ENCODE results near the gene RBKS. TPM values are rescaled to one million over a fixed set of nuclear protein-coding genes. Genes with fewer than 3 reads are reported as not detected.

Gene RBKS
- total and polyA plus RNA-seq, 2 of the 13 experiments (the other 11 are each of a cell fraction or from before 2014, with no cell fraction given) = 7.7 to 8.3 TPM

- TF ChIP-seq ZNF672 (CRISPR knock-in tag; IDR thresholded peaks at IDR 0.05) (no peak), ZNF484 (CRISPR knock-in tag; IDR thresholded peaks at IDR 0.05; ENCODE audit: borderline replicate concordance, low read depth) (0 out of 2 replicates have a peak, but pooled peaks have one; percentile 75), BRD4 (CRISPR knock-in tag; IDR thresholded peaks at IDR 0.05) (no peak), ZNF768 (CRISPR knock-in tag; IDR thresholded peaks at IDR 0.05) (no peak), SNAI1 (CRISPR knock-in tag; IDR thresholded peaks at IDR 0.05; ENCODE audit: borderline replicate concordance) (peak; percentile 66; the same call in 1 of the 2 replicates), ZKSCAN8 (CRISPR knock-in tag; IDR thresholded peaks at IDR 0.05; ENCODE audit: borderline replicate concordance) (no peak), DNMT3B (CRISPR knock-in tag; conservative IDR thresholded peaks at IDR 0.05) (no peak; the same call in 1 of the 2 replicates), ZNF274 (CRISPR knock-in tag; IDR thresholded peaks at IDR 0.05) (no peak), ZNF33B (CRISPR knock-in tag; IDR thresholded peaks at IDR 0.05) (no peak), ZNF337 (CRISPR knock-in tag; IDR thresholded peaks at IDR 0.05; ENCODE audit: borderline replicate concordance, low read depth) (no peak), ZNF460 (CRISPR knock-in tag; IDR thresholded peaks at IDR 0.05; ENCODE audit: borderline replicate concordance) (no peak), NCOA2 (CRISPR knock-in tag; IDR thresholded peaks at IDR 0.05) (no peak), XRCC5 (optimal IDR thresholded peaks at IDR 0.05; ENCODE audit: low read length) (no peak), NR2F6 (IDR thresholded peaks at IDR 0.05) (no peak), NR2F6 (CRISPR knock-in tag; IDR thresholded peaks at IDR 0.05) (no peak), SMARCE1 (IDR thresholded peaks at IDR 0.05; ENCODE audit: borderline replicate concordance) (no peak), SMAD3 (CRISPR knock-in tag; IDR thresholded peaks at IDR 0.05) (no peak), BRCA1 (CRISPR knock-in tag; IDR thresholded peaks at IDR 0.05) (no peak), ZNF704 (CRISPR knock-in tag; IDR thresholded peaks at IDR 0.05; ENCODE audit: borderline replicate concordance) (no peak), ZNF562 (CRISPR knock-in tag; IDR thresholded peaks at IDR 0.05; ENCODE audit: borderline replicate concordance) (no peak)
- TF ChIP-seq, protein P1, sequence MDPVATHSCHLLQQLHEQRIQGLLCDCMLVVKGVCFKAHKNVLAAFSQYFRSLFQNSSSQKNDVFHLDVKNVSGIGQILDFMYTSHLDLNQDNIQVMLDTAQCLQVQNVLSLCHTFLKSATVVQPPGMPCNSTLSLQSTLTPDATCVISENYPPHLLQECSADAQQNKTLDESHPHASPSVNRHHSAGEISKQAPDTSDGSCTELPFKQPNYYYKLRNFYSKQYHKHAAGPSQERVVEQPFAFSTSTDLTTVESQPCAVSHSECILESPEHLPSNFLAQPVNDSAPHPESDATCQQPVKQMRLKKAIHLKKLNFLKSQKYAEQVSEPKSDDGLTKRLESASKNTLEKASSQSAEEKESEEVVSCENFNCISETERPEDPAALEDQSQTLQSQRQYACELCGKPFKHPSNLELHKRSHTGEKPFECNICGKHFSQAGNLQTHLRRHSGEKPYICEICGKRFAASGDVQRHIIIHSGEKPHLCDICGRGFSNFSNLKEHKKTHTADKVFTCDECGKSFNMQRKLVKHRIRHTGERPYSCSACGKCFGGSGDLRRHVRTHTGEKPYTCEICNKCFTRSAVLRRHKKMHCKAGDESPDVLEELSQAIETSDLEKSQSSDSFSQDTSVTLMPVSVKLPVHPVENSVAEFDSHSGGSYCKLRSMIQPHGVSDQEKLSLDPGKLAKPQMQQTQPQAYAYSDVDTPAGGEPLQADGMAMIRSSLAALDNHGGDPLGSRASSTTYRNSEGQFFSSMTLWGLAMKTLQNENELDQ (CRISPR knock-in tag; IDR thresholded peaks at IDR 0.05; ENCODE audit: borderline replicate concordance) = no peak
- TF ChIP-seq, protein P2, sequence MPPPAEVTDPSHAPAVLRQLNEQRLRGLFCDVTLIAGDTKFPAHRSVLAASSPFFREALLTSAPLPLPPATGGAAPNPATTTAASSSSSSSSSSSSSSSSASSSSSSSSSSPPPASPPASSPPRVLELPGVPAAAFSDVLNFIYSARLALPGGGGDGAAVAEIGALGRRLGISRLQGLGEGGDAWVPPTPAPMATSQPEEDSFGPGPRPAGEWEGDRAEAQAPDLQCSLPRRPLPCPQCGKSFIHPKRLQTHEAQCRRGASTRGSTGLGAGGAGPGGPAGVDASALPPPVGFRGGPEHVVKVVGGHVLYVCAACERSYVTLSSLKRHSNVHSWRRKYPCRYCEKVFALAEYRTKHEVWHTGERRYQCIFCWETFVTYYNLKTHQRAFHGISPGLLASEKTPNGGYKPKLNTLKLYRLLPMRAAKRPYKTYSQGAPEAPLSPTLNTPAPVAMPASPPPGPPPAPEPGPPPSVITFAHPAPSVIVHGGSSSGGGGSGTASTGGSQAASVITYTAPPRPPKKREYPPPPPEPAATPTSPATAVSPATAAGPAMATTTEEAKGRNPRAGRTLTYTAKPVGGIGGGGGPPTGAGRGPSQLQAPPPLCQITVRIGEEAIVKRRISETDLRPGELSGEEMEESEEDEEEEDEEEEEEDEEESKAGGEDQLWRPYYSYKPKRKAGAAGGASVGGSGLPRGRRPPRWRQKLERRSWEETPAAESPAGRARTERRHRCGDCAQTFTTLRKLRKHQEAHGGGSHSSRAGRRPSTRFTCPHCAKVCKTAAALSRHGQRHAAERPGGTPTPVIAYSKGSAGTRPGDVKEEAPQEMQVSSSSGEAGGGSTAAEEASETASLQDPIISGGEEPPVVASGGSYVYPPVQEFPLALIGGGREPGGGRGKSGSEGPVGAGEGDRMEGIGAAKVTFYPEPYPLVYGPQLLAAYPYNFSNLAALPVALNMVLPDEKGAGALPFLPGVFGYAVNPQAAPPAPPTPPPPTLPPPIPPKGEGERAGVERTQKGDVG (CRISPR knock-in tag; IDR thresholded peaks at IDR 0.05; ENCODE audit: borderline replicate concordance) = no peak
- TF ChIP-seq, protein P3, sequence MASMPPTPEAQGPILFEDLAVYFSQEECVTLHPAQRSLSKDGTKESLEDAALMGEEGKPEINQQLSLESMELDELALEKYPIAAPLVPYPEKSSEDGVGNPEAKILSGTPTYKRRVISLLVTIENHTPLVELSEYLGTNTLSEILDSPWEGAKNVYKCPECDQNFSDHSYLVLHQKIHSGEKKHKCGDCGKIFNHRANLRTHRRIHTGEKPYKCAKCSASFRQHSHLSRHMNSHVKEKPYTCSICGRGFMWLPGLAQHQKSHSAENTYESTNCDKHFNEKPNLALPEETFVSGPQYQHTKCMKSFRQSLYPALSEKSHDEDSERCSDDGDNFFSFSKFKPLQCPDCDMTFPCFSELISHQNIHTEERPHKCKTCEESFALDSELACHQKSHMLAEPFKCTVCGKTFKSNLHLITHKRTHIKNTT (CRISPR knock-in tag; IDR thresholded peaks at IDR 0.05) = no peak
These were observed 911 bp upstream of the RBKS start (continued) for GRCh38 chr2:27890924-27891672.

Data from HepG2 (cell line).